ENCODE data around the gene CSNK1G1.

Gene CSNK1G1

GRCh38 chr15:64132217-64132616, 223.8 kb downstream of the CSNK1G1 start:
- no peak for TF ChIP-seq CTCF (conservative IDR thresholded peaks at IDR 0.05; ENCODE audit: low read depth, low read length)
- H3K9ac ChIP-seq, result no peak overlapping the region
- H2AFZ ChIP-seq (ENCODE audit: low read depth), result no peak overlapping the region
- H3K4me2 ChIP-seq, result no peak overlapping the region
- H3K4me3 ChIP-seq (IDR thresholded peaks at IDR 0.05; ENCODE audit: insufficient read depth, low read depth, low read length), result no peak overlapping the region
- H4K20me1 ChIP-seq (ENCODE audit: insufficient read depth), result no peaks in the 10 kb centered on the region
- H3K27ac ChIP-seq, result no peak overlapping the region
- no peaks in the 10 kb centered on the region for H3K27me3 ChIP-seq (ENCODE audit: insufficient read depth, low read depth)
- no peaks in the 10 kb centered on the region for H3K79me2 ChIP-seq (ENCODE audit: insufficient read depth, low read depth)
- H3K4me1 ChIP-seq (ENCODE audit: low read depth, poor library complexity, severe bottlenecking), result no peaks in the 10 kb centered on the region
- H3K36me3 ChIP-seq (ENCODE audit: insufficient read depth), result no peaks in the 10 kb centered on the region

- no peak overlapping the region for H2AFZ ChIP-seq (ENCODE audit: low read depth)
- no peak overlapping the region for H3K4me3 ChIP-seq (IDR thresholded peaks at IDR 0.05; ENCODE audit: insufficient read depth, low read depth, low read length)
- H3K27ac ChIP-seq, result no peak overlapping the region
- H3K9ac ChIP-seq, result no peak overlapping the region
- no peaks in the 10 kb centered on the region for H3K27me3 ChIP-seq (ENCODE audit: insufficient read depth, low read depth)
- no peaks in the 10 kb centered on the region for H4K20me1 ChIP-seq (ENCODE audit: insufficient read depth)
- no peaks in the 10 kb centered on the region for H3K36me3 ChIP-seq (ENCODE audit: insufficient read depth)
- no peaks in the 10 kb centered on the region for H3K4me1 ChIP-seq (ENCODE audit: low read depth, poor library complexity, severe bottlenecking)
- TF ChIP-seq CTCF (conservative IDR thresholded peaks at IDR 0.05; ENCODE audit: low read depth, low read length), result no peak
- no peak overlapping the region for H3K4me2 ChIP-seq
- no peaks in the 10 kb centered on the region for H3K79me2 ChIP-seq (ENCODE audit: insufficient read depth, low read depth)
Measured at GRCh38 chr15:64131547-64131946, 224.4 kb downstream of the CSNK1G1 start.

- Histone ChIP-seq H3K79me2 (ENCODE audit: insufficient read depth, low read depth) (no peaks in the 10 kb centered on the region), H4K20me1 (ENCODE audit: insufficient read depth) (no peaks in the 10 kb centered on the region), H3K4me3 (IDR thresholded peaks at IDR 0.05; ENCODE audit: insufficient read depth, low read depth, low read length) (no peak overlapping the region), H3K27ac (no peak overlapping the region), H3K4me2 (no peak overlapping the region), H2AFZ (ENCODE audit: low read depth) (no peak overlapping the region), H3K36me3 (ENCODE audit: insufficient read depth) (no peaks in the 10 kb centered on the region), H3K9ac (no peak overlapping the region), H3K27me3 (ENCODE audit: insufficient read depth, low read depth) (no peaks in the 10 kb centered on the region), H3K4me1 (ENCODE audit: low read depth, poor library complexity, severe bottlenecking) (no peaks in the 10 kb centered on the region)
- TF ChIP-seq CTCF (conservative IDR thresholded peaks at IDR 0.05; ENCODE audit: low read depth, low read length), result no peak
Measured at GRCh38 chr15:64130159-64130558, 225.8 kb downstream of the CSNK1G1 start.

- Histone ChIP-seq H3K4me3 (IDR thresholded peaks at IDR 0.05; ENCODE audit: insufficient read depth, low read depth, low read length) (no peak overlapping the region), H3K27ac (no peak overlapping the region), H3K4me2 (no peak overlapping the region), H3K79me2 (ENCODE audit: insufficient read depth, low read depth) (no peaks in the 10 kb centered on the region), H3K4me1 (ENCODE audit: low read depth, poor library complexity, severe bottlenecking) (no peaks in the 10 kb centered on the region), H4K20me1 (ENCODE audit: insufficient read depth) (no peaks in the 10 kb centered on the region), H3K36me3 (ENCODE audit: insufficient read depth) (no peaks in the 10 kb centered on the region), H2AFZ (ENCODE audit: low read depth) (no peak overlapping the region), H3K9ac (no peak overlapping the region), H3K27me3 (ENCODE audit: insufficient read depth, low read depth) (no peaks in the 10 kb centered on the region)
- no peak for TF ChIP-seq CTCF (conservative IDR thresholded peaks at IDR 0.05; ENCODE audit: low read depth, low read length)
Measured at GRCh38 chr15:64127521-64128270, 228.3 kb downstream of the CSNK1G1 start.

Data from KMS-11 (cell line).